GM19240 (cell line): ENCODE data around the gene RUNX1.
"Not testable (repeated sequence)": the region's sequence is repeated elsewhere in the genome, so short reads cannot be mapped to it uniquely, and the experiment has no call there.

ENCODE experiments used
- DNase-seq: peaks from one replicate; pipeline ENCODE4 v3.0.0; 2011; ENCODE audit warnings: low spot score; ENCODE audit not compliant: insufficient read length

RUNX1 gene

GRCh38 chr21:34994766-34995631 lies 54.1 kb downstream of the RUNX1 start:
- no peak for DNase-seq

- not testable (repeated sequence) for DNase-seq
Observed at GRCh38 chr21:34993521-34993921, 55.6 kb downstream of the RUNX1 start.

DNA sequence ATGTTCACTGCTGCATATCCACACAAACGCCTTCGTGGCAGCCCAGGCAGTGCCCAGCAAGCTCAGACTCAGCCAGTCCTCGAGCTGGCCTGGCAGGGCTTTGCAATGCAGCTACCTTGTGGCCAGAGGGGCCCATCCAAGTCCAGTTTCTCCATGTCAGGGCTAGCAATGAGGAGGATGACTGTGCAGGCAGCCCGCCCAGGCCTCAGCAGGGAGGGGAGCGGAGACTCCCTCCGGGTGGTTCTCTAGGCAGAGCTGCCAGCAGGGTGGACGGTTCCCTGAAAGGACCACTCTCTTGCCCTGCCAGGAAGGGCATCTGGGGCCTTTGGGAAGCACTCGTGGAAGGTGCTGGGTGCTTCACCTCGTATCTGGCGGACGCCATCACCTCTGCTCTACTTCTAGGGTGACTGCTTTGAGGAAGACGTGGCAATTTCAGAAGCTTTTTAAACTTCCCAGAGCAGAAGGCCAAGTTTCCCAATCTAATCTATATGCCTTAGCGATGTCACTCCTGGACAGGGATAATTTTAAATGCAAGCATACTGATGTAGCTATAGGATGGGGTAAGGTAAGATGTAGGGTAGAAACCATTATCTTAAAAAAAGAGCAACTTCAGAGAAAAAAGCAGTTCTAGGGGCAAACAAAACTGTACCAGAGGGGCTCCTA lies 56.2 kb downstream of the RUNX1 start:
- DNase-seq: no peak

DNA sequence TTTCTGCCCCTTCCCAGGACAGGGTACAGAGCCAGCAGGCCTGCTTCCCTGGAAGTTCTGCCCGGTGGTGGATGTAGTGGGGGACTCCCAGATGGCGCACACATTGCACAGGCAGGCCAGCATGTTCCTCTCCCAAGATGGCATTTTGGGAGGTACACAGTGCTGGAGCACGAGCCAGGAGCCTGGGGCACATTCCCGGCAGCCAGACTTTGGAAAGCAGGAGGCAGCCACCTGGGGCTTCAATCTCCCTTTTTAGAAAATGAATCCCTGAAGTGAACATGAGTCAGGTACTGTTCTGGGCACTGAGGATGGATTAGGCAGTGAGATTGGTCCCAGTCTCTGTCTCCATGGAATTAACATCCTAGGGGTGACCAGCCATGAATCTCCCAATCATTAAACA lies 56.9 kb downstream of the RUNX1 start:
- DNase-seq: no peak

DNA sequence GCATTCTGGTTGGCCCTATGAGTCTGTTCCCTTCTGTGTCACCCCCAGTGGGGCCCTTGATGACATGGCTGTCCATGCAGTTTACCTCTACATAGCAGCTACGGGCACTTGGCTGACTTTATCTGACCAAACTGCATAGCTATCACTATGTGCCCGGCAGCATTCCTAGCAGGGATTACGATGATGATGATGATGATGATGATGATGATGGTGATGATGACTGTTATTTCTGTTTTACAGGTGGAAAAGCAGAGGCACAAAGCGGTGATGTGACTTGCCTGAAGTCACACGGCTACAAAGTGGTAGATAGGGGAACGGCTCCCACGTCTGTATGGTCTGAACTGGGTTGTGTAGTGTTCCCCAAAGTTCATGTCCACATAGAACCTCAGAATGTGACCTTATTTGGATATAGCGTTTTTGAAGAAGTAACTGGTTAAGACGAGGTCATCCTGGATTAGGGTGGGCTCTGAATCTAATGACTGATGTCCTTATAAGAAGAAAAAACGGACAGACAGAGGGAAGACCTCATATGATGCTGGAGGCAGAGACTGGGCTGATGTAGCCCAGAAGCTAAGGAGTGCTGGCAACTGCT lies 57.6 kb downstream of the RUNX1 start:
- DNase-seq: no peak

DNA sequence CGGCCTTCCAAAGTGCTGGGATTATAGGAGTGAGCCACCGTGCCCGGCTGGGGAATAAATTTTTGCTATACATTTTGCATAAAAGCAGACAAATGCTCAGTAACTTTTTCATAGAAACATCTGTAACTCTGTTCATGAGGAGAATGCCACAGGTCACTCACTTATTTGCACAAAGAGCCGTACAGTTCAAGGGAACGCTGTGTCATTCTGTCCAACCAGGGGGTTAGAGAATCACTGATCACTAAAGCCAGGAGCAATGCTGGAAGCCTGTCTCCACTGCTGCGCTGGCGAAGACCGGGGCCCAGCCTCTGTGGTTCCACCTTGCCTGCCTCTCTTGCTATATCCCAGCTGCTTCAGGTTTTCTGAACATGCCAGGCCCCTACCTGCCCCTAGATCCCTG lies 58.3 kb downstream of the RUNX1 start:
- DNase-seq: no peak

GRCh38 chr21:34989337-34990151 lies 59.6 kb downstream of the RUNX1 start:
- DNase-seq: no peak

GRCh38 chr21:34988625-34989024 lies 60.5 kb downstream of the RUNX1 start:
- DNase-seq: no peak

- no peak for DNase-seq
Observed at GRCh38 chr21:34988139-34988538, 61.0 kb downstream of the RUNX1 start.

DNA sequence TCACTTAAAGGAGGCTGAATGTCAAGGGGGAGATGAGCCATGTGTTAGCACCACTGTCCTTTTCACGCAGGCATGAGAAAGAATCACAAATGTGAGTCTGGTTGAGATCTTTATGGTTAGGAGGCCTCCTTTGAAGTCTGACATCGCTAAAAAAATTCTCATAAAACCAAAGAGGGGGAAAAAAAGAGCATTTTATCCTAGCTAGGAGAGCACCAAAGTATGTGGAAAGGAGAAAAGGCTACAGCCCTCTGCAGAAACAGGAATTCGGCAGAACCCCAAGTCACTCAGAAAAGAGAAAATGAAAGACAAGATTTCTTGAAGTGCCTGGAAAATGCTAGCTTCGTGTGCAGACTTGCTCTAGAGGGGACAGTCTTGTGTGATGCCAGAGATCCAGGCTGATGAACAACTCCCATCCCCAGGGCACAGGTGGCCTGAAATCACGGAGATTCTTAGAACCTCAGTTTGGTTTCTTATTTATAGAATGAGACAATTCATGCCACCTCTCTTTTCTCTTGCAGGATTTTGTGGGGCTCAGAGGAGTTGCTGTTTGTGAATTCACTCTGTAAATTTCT lies 61.5 kb downstream of the RUNX1 start:
- no peak for DNase-seq

- peak; percentile 41 for DNase-seq
Observed at GRCh38 chr21:34986561-34987500, 62.3 kb downstream of the RUNX1 start.

- DNase-seq: no peak
Observed at GRCh38 chr21:34984356-34985058, 64.6 kb downstream of the RUNX1 start.

GRCh38 chr21:34983680-34984086 lies 65.4 kb downstream of the RUNX1 start:
- DNase-seq: no peak

DNA sequence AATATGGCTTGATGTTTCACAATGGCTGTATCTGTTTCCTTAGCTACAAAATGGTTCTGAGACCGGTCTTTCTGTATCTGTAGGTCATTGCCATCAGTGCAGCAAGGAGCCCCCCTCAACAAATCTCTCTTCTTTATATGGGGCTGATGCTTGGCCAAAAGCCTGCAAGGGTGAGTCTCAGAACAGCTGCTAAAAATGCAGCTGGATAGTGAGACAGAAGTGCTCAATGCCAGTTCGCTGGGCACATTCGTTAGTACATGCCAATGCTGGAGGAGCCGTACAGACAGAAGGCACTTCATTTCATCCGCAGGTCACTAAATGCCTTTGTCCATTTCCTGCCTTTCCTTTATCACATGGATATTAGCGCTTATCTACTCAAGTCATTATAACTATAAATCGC lies 67.3 kb downstream of the RUNX1 start:
- no peak for DNase-seq

GRCh38 chr21:34980423-34981115 lies 68.5 kb downstream of the RUNX1 start:
- no peak for DNase-seq

- DNase-seq: no peak
Observed at GRCh38 chr21:34979383-34979782, 69.7 kb downstream of the RUNX1 start.

- no peak for DNase-seq
Observed at GRCh38 chr21:34977333-34977732, 71.8 kb downstream of the RUNX1 start.

DNA sequence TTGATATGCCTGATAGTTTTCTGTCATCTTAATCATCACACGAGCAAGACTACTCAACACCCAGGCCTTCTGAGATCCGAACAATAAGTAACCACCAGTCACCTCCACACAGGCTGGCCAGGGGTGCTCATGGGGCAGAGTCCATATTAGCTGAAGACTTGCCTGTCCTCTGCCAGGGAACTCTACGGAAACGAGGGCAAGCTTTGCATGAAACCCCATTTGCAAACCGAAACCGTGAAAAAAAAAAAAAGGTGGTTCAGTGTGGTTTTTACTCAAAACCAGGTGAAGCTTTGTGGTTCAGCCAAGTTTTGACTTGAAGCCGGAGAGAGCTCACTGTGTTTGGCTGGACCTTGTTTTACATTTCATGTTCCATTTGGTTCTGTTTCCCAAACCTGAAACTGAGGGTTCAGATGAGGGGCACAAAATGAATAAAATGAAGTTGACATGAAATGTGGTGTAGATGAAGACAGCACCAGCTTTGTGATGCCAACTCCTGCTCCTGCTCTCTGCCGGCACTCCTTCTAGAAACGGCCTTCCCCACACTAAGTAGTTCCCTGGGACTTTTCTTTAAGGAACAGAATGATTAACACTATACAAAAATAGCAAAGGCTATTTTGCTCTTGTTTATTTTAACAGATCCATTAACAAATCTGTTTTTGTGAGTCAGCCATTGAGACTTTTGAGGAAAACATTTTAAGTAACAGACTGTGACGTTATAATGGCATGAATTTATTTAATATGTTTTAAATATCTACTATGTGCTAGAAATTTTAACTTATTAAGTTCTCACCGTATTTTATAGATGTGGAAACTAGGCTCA lies 74.7 kb downstream of the RUNX1 start:
- DNase-seq: peak; percentile 61
